OCI-M1 (cell line): ENCODE measurements around the gene KDM4C.
A peak's percentile ranks its signal among the peaks of the same experiment; 100 is the strongest.

Source experiments
- DNase-seq: peaks from one replicate; lab custom pipeline; 2025; lab: John Stamatoyannopoulos, UW

Gene KDM4C

GRCh38 chr9:7097785-7098752, 340.3 kb downstream of the KDM4C start:
- peak; percentile 83 for DNase-seq

GRCh38 chr9:7103367-7103766, 345.6 kb downstream of the KDM4C start:
- peak; percentile 78 for DNase-seq

- DNase-seq: no peak
Observed at GRCh38 chr9:7103771-7104170, 346.0 kb downstream of the KDM4C start.

GRCh38 chr9:7104625-7105024, 346.9 kb downstream of the KDM4C start:
- DNase-seq: no peak

- peak; percentile 90 for DNase-seq
Observed at GRCh38 chr9:7105095-7105494, 347.3 kb downstream of the KDM4C start.

- no peak for DNase-seq
Observed at GRCh38 chr9:7108936-7109335, 351.2 kb downstream of the KDM4C start.

GRCh38 chr9:7111413-7111812, 353.6 kb downstream of the KDM4C start:
- DNase-seq: no peak

GRCh38 chr9:7115606-7116005, 357.8 kb downstream of the KDM4C start:
- DNase-seq: no peak

GRCh38 chr9:7117676-7118561, 360.1 kb downstream of the KDM4C start:
- DNase-seq: no peak

GRCh38 chr9:7118633-7119032, 360.9 kb downstream of the KDM4C start:
- no peak for DNase-seq

- DNase-seq: no peak
Observed at GRCh38 chr9:7119612-7120011, 361.8 kb downstream of the KDM4C start.

GRCh38 chr9:7121055-7121454, 363.3 kb downstream of the KDM4C start:
- peak; percentile 100 for DNase-seq

GRCh38 chr9:7121664-7122063, 363.9 kb downstream of the KDM4C start:
- no peak for DNase-seq

GRCh38 chr9:7123743-7124142, 366.0 kb downstream of the KDM4C start:
- DNase-seq: no peak

GRCh38 chr9:7125231-7125630, 367.5 kb downstream of the KDM4C start:
- DNase-seq: no peak

GRCh38 chr9:7129391-7129790, 371.6 kb downstream of the KDM4C start:
- no peak for DNase-seq

- DNase-seq: no peak
Observed at GRCh38 chr9:7130266-7130820, 372.6 kb downstream of the KDM4C start.

- DNase-seq: no peak
Observed at GRCh38 chr9:7132605-7133004, 374.8 kb downstream of the KDM4C start.

- no peak for DNase-seq
Observed at GRCh38 chr9:7135735-7136134, 378.0 kb downstream of the KDM4C start.

GRCh38 chr9:7137040-7137439, 379.3 kb downstream of the KDM4C start:
- no peak for DNase-seq

GRCh38 chr9:7137571-7137970, 379.8 kb downstream of the KDM4C start:
- DNase-seq: no peak

- no peak for DNase-seq
Observed at GRCh38 chr9:7139886-7140285, 382.1 kb downstream of the KDM4C start.
